PC-3 (cell line): ENCODE data around the gene JAK3.
"Not testable (repeated sequence)": the region's sequence is repeated elsewhere in the genome, so short reads cannot be mapped to it uniquely, and the experiment has no call there.

Experiments
- CTCF ChIP-seq: fragments of 300-600 bp; sonication (generic); conservative IDR thresholded peaks from 2 replicates; pipeline ENCODE4 v1.5.1; 2017; ENCODE audit warnings: antibody characterized with exemption, low read depth, mild to moderate bottlenecking, low read length
- EZH2 ChIP-seq: fragments of 300-600 bp; sonication (generic); IDR thresholded peaks from one replicate; pipeline ENCODE4 v1.6.1; 2017; ENCODE audit warnings: antibody characterized with exemption, mild to moderate bottlenecking, low read length; ENCODE audit not compliant: unreplicated experiment

GRCh38 chr19:17887221-17887620, 39.4 kb upstream of the JAK3 start:
- TF ChIP-seq CTCF, EZH2: not testable (repeated sequence)
